Stimulated activated CD8-positive, alpha-beta memory T cell treated with anti-CD3 and anti-CD28 coated beads, Interleukin-12 subunit alpha, Interleukin-12 subunit beta, amount 100 ng/mL, for 24 hours (primary cell): Measurements from ENCODE around the gene SEPTIN1.
A peak's percentile ranks its signal among the peaks of the same experiment; 100 is the strongest.
"Not testable (repeated sequence)": the region's sequence is repeated elsewhere in the genome, so short reads cannot be mapped to it uniquely, and the experiment has no call there.

Experiments used
- DNase-seq: peaks from one replicate; pipeline ENCODE4 v3.0.0-alpha.2; 2020; ENCODE audit errors: extremely low read depth

SEPTIN1 gene

GRCh38 chr16:30341971-30342370 lies 40.4 kb downstream of the SEPTIN1 start:
- not testable (repeated sequence) for DNase-seq

GRCh38 chr16:30340621-30341020 lies 41.7 kb downstream of the SEPTIN1 start:
- no peak for DNase-seq

DNA sequence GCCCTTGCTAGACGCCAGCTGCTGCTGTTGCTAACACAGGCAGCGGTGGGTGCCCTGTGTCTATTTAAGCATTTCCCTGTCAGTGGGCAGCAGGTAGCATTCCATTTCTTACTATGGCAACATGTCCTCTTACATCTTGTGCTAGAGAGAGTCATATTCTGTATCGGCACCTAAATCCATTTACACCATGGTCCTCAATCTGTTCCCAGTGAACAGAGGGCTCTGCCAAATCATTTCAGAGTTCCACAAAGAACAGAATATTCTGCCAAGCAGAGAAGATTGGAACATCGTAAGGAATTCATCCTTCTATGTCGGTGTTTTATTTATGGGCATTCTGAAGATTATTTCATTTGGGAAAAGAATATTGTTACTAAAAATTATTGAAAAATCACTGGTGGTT lies 43.6 kb downstream of the SEPTIN1 start:
- DNase-seq, result not testable (repeated sequence)

- DNase-seq, result not testable (repeated sequence)
These were observed 44.4 kb downstream of the SEPTIN1 start for GRCh38 chr16:30337964-30338357.

DNA sequence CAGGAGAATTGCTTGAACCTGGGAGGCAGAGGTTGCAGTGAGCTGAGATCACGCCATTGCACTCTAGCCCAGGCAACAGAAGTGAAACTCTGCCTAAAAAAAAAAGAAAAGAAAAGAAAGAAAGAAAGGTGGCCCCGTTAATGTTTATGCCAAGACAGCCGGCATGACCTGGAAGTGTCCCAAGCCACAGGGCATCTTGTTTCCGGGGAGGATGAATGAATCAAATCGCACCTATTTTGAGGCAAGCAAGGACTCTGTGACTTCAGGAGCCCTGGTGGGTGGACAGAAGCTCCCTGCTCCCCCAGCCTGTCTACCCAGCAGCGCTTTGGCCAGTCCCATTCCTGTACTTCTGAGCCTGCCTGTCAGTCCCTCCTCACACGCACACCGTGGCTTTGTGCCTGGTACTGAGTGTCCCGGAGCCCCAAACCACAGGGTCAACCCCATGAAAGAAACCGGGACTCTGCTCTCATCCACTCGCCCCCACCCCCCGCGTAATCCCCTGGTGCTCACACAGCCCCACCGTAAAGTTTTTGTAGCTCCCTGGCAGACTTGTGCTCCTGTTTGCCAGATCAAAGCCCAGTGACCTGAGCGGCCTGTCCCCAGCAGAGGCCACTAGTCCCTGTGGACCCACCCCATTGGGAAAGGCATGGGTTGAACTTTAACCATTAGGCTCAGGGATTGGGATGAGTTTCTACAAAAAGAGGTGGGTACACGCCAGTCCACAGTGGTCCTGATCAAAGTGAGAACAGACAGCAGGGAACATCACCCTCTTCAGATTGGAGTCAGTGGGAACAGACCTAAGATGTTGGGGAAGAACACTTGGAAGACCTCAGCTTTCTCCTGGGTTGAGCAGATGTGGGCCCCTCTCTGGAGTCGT lies 46.5 kb downstream of the SEPTIN1 start:
- no peak for DNase-seq

GRCh38 chr16:30335028-30335597 lies 47.2 kb downstream of the SEPTIN1 start:
- peak; percentile 66 for DNase-seq

GRCh38 chr16:30334473-30334989 lies 47.8 kb downstream of the SEPTIN1 start:
- DNase-seq, result peak; percentile 59
